Activated T-cell treated with anti-CD3 and anti-CD28 coated beads for 24 hours (primary cell): ENCODE measurements around the gene SLC25A47.
"Not testable (repeated sequence)": the region's sequence is repeated elsewhere in the genome, so short reads cannot be mapped to it uniquely, and the experiment has no call there.

ENCODE experiments used
- DNase-seq: peaks from one replicate; pipeline ENCODE4 v3.0.0-alpha.2; 2020; ENCODE audit warnings: low read depth

The SLC25A47 gene

GRCh38 chr14:100323121-100323941, at the start of gene SLC25A47:
SLC25A47 (plus strand) TSS chr14:100323339; CDS start chr14:100323415, 76 bp downstream.
- DNase-seq, result no peak

GRCh38 chr14:100274250-100274649, 48.9 kb upstream of the SLC25A47 start:
- no peak for DNase-seq

DNA sequence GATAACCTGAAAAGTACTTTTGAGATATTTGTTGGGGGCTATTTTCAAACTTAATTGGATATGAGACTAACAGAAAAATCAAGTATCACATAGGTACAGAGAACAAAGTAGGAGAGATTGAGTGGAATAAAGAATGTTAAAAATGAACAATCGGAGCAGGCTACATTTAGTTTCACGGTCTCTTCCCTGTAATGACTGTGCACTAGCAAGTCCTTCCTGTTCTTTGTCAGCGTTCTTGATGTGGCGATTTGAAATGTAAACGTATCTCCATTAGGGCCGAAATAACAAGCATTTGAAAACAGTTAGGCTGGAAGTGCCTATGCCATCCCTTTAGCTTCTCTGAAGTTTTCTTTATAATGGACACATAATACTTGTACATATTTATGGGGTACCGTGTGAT, 47.9 kb upstream of the SLC25A47 start:
- DNase-seq, result no peak

DNA sequence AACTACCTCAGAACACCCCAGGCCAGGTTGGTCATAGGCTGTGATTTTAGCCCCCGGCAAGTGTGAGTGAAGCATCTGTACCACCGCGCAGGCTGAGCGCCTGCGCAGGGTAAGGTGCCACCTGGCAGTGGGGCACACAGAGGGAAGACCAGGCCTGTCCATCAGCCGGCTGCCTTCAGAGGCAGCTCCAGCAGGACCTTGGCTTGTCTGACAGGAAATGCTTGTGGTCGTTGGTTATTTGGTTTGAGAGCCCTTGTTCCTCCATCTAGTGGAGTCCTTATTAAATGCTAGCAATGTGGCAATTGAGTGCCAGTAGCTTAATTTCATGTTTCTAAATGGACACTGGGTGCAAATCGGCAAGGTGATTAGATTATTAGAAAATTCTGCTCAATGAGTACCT, 44.4 kb upstream of the SLC25A47 start:
- no peak for DNase-seq

DNA sequence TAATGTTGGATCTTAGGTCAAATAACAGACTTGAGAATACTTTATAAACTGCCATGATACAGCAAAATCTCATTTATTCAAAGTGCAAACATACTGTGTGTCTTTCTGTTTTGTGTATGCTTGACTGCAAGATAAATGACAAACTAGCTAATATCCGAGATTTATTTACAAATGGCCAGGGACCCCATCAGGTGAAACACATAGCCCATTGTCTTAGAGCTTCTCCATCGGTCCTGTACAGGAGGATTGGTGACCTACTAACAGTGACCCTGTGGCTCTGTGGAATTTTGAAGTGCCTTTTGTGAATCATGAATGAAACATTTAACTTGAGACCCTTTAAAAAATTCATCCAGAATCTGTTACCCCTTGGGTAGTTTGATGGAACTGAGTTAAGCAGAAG, 44.0 kb upstream of the SLC25A47 start:
- no peak for DNase-seq

DNA sequence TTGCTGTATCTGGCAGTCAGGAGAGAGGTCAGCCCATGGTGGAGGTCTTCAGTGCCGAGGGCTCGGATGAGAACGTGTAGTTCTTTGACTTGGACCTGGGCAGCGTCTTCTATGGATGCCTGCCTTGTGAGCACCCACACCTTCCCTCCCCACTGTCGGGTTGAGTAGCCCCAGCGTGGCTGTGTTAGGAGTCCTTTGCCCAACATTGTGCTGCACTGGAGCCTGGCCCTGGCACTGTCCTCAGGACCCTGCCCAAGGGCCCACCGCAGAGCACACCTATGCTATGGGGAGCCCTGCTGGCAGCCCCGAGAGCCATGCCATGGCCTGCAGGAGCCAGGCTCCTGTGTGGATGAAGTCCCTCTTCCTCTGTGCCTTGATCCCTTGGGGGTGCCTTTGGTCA, 43.6 kb upstream of the SLC25A47 start:
- DNase-seq, result no peak

- DNase-seq, result no peak
Observed at GRCh38 chr14:100281286-100282082, 41.7 kb upstream of the SLC25A47 start.

DNA sequence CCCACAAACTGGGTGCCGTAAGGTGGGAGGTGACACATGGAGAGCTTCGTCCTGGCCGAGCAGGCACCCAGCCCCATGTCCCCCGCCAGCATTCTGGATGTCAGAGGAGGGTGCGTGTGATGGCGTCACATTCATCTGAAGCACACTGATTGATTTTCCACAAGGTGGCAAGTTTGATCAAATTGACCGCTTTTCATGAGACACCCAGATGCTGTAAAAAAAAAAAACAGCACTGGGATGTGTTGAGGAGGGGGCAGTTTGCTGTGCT, 41.1 kb upstream of the SLC25A47 start:
- no peak for DNase-seq

DNA sequence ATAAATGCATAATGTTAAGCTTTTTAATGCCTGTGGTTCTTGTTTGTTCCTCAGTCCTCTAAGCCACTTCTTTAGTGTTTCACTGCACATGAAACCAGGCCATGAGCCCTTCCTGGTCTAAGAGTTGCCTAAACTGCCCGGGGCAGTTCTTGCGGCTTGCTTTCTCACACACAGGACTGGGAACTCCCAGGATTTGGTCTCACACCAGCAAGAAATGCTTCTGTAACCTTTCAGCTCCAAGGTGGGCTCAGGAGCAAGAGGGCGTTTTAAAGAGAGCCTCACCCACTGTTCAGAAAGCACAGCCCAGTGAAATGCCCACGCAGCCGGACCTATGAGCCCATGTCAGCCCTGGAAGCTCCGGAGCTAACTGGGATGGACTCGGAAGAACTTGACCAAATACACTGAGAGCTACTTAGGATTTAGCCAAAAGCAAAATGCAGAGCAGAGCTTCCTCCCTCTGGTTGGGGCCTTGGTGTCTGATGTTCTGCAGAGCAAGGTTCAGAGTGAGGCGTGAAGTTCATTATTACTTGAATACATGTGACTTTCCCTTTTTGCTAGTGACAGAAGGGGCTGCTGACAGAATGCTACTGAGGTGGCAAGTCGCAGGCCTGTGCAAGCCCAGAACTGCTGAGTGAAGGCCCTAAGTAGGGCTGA, 40.2 kb upstream of the SLC25A47 start:
- DNase-seq, result no peak

GRCh38 chr14:100283436-100283835, 39.7 kb upstream of the SLC25A47 start:
- not testable (repeated sequence) for DNase-seq

GRCh38 chr14:100283984-100284881, 38.9 kb upstream of the SLC25A47 start:
- no peak for DNase-seq

DNA sequence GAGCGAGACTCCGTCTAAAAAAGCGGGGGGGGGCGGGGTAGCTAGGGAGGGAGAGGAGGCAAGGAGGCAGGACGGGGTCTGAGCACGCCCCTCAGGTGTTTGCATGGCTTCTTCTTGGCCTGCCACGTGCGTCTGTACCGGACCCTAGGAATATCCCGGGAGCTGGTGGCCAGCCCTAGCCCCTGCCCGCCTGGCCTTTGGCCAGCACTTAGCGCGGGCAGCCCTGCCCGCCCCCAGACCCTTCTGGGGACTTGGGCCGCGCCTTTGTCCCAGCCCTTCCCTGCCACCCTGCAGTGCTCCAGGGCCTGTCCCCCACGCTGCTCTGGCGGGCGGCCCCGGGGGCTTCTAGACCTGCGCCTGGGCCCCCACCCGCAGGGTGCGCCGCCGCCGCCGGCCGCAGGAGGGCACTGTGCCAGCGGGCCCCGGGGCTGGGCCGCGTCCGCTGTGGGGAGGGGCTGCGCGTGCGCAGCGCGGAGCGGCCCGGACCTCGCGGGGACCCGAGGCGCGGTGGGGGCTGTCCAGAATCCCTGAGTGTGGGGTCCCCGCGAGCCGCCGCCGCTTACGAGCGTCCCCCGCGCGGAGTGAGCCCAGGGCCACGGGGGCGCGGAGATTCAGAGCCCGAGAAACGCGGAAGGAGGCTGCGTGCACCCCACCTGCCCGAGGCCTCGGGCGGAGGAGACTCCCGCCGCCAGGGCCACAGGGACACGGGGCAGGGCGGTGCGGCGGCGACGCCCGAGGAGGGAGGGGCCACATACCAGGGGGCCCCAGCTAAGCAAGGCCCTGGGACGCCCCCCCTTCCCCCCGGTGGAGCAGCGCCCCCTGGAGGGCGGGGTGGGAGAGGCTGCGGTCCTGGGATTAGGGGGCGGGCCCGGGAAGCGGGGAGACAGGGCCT, 37.9 kb upstream of the SLC25A47 start:
- DNase-seq, result peak; percentile 73

GRCh38 chr14:100285913-100286400, 37.2 kb upstream of the SLC25A47 start:
- no peak for DNase-seq

DNA sequence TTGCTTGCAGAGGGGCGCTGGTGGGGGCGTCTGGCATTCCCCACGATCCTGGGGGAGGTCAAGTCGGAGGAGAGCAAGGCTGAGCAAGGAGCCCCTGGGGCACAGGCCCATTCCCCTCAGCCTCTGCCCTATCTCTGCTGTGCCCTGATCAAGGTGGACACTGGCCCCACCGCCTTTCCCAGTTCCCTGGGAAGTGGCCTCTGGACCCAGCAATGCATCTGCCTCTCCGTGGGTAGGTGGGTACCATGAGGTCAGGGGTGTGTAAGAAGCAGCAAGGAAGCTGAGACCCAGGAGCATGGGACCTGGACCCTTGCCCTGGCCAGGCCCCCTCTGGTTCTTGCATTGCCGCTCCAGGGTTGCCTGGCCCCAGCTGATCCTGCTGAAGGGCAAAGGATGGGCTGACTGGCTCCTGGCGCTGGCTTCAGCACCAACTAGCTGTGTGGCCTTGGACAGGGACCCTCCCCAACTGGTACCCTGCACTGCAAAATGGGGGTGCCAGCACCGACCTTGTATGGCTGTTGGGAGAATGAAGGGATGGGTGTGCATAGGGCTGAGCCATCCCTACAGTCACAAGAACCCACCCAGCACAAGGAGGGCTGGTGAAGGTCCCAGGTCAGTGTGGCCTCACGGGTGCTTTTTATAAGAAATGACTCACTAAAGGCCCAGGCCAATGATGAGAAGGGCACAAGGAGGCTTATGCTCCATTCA, 36.5 kb upstream of the SLC25A47 start:
- DNase-seq, result no peak

DNA sequence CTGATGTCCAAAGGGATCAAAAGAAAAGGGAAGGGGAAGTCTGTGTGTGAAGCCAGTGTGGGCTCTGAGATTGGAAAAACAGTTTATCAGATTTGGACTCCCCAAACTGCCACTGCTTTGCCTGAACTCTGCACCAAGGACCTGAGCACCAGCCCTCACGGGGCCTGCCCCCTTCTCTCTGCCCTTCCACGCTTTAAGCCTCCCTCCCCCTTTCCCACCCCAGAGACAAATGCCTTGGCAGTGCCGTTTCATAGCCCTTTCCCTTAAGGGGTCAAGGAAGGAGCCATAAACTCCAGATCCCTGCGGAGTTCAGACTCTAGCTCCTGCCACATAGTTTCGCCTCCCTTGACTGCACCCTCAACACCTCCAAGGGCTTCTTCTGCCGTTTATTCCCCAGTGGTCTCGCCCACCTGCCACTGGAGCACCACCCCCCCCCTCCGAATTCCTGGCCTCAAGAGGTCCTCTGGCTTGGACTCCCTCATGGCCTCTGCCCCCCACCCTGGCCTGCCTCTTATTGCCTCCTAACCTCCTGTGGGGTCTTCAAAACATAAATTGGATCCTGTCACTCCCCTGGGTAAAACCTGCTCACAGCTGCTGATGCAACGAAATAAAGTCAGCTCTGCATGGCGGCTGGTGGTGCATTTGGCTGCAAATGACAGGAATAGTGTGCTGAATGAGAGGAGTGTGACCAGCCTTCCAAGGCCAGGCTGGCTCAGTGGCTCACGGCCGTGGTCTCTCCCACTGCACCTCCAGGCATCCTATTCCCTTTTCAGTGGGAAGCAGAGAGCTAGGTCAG, 35.7 kb upstream of the SLC25A47 start:
- no peak for DNase-seq

DNA sequence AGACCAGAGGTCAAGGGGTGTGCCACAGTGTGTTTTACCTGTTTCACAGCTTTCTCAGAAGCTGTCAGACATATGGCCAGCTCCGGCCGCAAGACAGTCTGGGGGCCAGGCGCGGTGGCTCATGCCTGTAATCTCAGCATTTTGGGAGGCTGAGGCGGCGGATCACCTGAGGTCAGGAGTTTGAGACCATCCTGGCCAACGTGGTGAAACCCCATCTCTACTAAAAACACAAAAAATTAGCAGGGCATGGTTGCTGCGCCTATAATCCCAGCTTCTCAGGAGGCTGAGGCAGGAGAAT, 35.2 kb upstream of the SLC25A47 start:
- not testable (repeated sequence) for DNase-seq

- DNase-seq, result no peak
Observed at GRCh38 chr14:100288382-100289185, 34.6 kb upstream of the SLC25A47 start.

GRCh38 chr14:100289916-100290606, 33.1 kb upstream of the SLC25A47 start:
- no peak for DNase-seq
